Fibroblast of the aortic adventitia (primary cell): ENCODE measurements around the gene EPG5. TPM values are rescaled to one million over a fixed set of nuclear protein-coding genes. Genes with fewer than 3 reads are reported as not detected.

Source experiments
- DNase-seq: peaks from one replicate; pipeline ENCODE4 v3.0.0-alpha.2; 2010; ENCODE audit warnings: low read depth
- H3K4me3 ChIP-seq: 2 replicates; pipeline ENCODE4 v1.5.1; 2011; ENCODE audit warnings: low read depth, mild to moderate bottlenecking, control low read depth, low read length, moderate library complexity
- CTCF ChIP-seq: IDR thresholded peaks from 2 replicates; pipeline ENCODE4 v1.5.1; 2011; ENCODE audit warnings: mild to moderate bottlenecking, low read length, control low read depth, inconsistent platforms; ENCODE audit not compliant: insufficient read depth
- total RNA-seq: library from RNA; depleted of rRNA; stranded (reverse); fragments of >200 nt; gene quantifications from 2 replicates; pipeline ENCODE4 v1.2.3, GENCODE V29; 2012; ENCODE audit warnings: low replicate concordance

EPG5 gene
- total RNA-seq, 1 donor: 66.3 TPM

- TF ChIP-seq CTCF: no peak
- DNase-seq: no peak
Observed at GRCh38 chr18:45945669-45946068, 21.5 kb downstream of the EPG5 start.

GRCh38 chr18:45940724-45941123 is 26.4 kb downstream of the EPG5 start:
- no peak for DNase-seq
- no peak overlapping the region for H3K4me3 ChIP-seq
- no peak for TF ChIP-seq CTCF

More at GRCh38 chr18:45945669-45946068, 21.5 kb downstream of the EPG5 start:
- H3K4me3 ChIP-seq: no peak overlapping the region

- no peak for DNase-seq
- no peak for TF ChIP-seq CTCF
- H3K4me3 ChIP-seq: no peak overlapping the region
Observed at GRCh38 chr18:45939236-45939635, 27.9 kb downstream of the EPG5 start.

GRCh38 chr18:45938488-45938935 is 28.6 kb downstream of the EPG5 start:
- no peak overlapping the region for H3K4me3 ChIP-seq
- TF ChIP-seq CTCF: no peak
- no peak for DNase-seq

GRCh38 chr18:45935591-45936335 is 31.4 kb downstream of the EPG5 start:
- no peak for TF ChIP-seq CTCF
- DNase-seq: peak; percentile 8
- H3K4me3 ChIP-seq: no peak overlapping the region

- DNase-seq: no peak
- no peak for TF ChIP-seq CTCF
Observed at GRCh38 chr18:45932708-45933107, 34.4 kb downstream of the EPG5 start.

GRCh38 chr18:45930963-45931362 is 36.2 kb downstream of the EPG5 start:
- no peak overlapping the region for H3K4me3 ChIP-seq
- no peak for TF ChIP-seq CTCF

More at GRCh38 chr18:45932708-45933107, 34.4 kb downstream of the EPG5 start:
- no peak overlapping the region for H3K4me3 ChIP-seq

More at GRCh38 chr18:45930963-45931362, 36.2 kb downstream of the EPG5 start:
- DNase-seq: no peak
